Subcutaneous adipose tissue (tissue), 4 donors: ENCODE measurements around the gene CDH4. TPM values are rescaled to one million over a fixed set of nuclear protein-coding genes. Genes with fewer than 3 reads are reported as not detected.

ENCODE experiments used
- CTCF ChIP-seq: fragments of 450-650 bp; IDR thresholded peaks from one replicate; pipeline ENCODE4 v1.5.1; 2016; ENCODE audit warnings: low read depth, mild to moderate bottlenecking, control low read depth, antibody characterized with exemption, moderate library complexity
- total RNA-seq, 4 donors: library from RNA; depleted of rRNA; stranded (reverse); fragments of >200 nt; gene quantifications; one replicate each; pipeline ENCODE4 v1.1.0, GENCODE V29; 2016

Gene CDH4
- total RNA-seq, 4 donors from 2014 or later = not detected

- no peak for TF ChIP-seq CTCF
Observed at GRCh38 chr20:61777773-61778494, 525.9 kb downstream of the CDH4 start.

- TF ChIP-seq CTCF = no peak
Observed at GRCh38 chr20:61778495-61778863, 526.4 kb downstream of the CDH4 start.

DNA sequence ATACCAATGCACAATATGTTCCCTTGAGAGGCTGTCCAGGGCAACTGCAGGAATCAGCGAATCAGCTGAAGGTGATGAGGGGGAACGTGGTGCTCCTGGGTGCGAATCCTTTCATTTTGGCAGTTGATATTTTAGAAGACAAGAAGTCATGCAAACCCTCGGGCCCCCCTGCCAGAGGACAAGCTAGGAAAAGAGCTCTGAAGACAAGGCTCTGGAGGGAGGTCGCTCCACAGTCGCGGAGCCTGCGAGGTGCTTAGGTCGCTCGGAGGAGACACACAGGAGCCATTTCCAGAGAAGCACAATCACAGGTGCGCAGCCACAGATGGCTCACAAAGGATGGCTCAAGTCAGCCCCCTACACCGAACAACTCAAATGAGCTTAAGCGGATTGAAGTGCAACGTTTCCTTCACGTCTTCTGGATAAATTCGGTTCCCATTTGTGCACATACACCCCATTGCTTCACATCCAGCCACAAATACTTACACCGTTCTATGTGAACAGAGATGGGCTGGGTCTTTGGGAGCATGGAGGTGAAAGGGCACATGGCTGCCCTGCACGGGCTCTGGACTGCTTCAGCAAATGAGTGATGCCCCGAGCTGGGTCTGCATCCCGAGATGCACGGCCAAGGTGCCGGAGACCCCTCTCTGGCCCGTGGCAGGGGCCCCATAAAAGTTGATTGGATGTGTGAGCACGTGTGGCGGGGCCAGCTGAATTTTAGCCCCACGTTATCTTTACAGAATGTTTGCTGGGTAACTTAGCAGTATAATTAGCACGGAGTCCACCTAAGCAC, 527.3 kb downstream of the CDH4 start:
- TF ChIP-seq CTCF = no peak

DNA sequence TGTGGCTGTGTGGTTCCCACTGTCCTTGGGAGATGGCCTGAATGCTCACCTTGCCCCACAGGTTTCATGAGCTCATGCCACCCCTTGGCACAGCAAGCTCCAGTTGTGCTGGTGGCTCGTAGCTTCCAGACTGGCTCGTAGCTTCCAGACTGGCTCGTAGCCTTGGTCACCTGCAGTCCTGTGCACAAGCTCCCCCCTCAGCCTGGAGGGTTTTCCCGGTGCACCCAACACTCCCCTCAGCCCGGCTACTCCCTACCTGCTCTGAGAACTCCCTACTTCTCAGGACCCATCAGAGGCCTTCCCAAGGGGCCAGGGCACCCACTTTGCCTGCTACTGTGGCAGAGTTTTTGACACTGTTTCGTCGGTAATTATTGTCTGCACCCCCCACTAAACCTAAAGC, 528.0 kb downstream of the CDH4 start:
- no peak for TF ChIP-seq CTCF

- no peak for TF ChIP-seq CTCF
Observed at GRCh38 chr20:61784801-61785566, 532.9 kb downstream of the CDH4 start.

DNA sequence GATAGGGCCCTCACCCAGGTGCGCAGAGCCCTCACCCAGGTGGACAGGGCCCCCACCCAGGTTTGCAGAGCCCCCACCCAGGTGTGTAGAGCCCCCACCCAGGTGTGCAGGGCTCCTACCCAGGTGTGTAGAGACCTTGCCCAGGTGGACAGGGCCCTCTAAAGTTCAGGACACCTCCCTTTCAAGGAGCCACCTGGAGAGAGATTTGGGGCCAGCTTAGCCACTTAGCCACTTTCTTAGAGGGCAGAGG, 533.4 kb downstream of the CDH4 start:
- no peak for TF ChIP-seq CTCF

- no peak for TF ChIP-seq CTCF
Observed at GRCh38 chr20:61786230-61786629, 534.2 kb downstream of the CDH4 start.
